NCI-H1048 (cell line): ENCODE results near the gene MYL5.
"Not testable (repeated sequence)": the region's sequence is repeated elsewhere in the genome, so short reads cannot be mapped to it uniquely, and the experiment has no call there.

Source experiments
- DNase-seq: peaks from one replicate; lab custom pipeline; 2025; lab: John Stamatoyannopoulos, UW

The MYL5 gene

GRCh38 chr4:656436-657337, 17.7 kb upstream of the MYL5 start:
- no peak for DNase-seq

GRCh38 chr4:657338-657833, 17.0 kb upstream of the MYL5 start:
- DNase-seq: no peak

DNA sequence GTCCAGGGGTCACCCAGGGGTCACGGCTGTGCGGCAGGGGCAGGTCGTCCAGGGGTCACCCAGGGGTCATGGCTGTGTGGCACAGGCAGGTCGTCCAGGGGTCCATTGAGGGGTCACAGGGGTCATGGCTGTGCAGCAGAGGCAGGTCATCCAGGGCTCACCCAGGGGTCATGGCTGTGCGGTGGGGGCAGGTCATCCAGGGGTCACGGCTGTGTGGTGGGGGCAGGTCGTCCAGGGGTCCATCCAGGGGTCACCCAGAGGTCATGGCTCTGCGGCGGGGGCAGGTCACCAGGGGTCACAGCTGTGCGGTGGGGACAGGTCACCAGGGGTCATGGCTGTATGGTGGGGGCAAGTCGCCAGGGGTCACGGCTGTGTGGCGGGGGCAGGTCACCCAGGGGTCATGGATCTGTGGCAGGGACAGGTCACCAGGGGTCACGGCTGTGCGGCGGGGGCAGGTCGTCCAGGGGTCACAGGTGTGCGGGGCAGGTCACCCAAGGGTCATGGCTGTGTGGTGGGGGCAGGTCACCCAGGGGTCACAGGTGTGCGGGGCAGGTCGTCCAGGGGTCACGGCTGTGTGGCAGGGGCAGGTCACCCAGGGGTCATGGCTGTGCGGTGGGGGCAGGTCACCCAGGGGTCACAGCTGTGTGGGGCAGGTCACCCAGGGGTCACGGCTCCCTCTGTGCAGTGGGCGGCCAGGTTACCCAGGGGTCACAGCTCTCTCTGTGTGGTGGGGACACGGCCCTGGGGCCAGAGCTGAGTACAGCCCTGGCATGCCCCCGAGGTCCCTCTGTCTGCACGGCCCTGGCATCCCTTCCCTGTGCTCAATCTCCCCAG, 16.3 kb upstream of the MYL5 start:
- no peak for DNase-seq

DNA sequence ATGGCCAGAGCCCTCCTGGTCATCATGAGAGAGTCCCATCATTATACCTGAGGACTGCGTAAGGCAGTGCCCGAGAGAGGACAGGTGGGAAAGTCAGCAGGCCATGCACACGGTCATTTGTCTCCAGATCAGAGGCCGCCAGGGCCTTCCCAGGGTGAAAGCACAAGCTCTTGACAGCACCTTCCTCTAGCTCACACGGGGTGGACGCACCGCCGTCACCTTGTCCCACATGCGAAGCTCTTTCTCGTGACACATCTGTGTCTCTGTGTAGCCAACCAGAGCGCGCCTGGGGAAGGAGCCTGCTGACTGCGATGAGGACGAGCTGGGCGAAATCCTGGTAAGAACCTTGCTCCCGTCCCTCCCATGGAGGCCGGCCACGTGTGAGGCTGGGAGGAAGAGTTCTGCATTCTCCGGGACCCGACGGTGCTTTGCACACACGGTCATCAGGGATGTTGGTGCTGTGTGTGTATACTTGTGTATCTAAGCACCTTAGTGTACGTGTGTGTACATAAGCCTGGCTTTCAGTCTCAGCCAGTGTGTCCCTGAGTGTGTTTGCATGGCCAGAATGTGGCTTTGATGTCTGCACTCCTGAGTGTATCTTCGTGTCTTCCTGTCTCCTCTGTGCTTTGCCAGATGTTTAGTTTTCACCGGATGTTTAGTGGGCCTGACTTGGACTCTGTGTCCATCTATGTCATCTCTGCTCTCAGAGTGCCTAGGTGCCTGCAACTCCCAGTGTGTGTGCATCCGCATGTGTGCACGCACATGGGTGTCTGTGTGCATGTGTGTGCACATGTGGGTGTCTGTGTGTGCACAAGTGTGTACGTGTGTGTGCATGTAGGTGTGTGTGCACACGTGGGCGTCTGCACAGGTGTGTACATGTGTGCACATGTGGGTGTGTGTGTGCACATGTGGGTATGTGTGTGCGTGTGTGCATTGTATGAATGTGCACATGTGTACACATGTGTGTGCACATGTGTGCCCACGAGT, 15.4 kb upstream of the MYL5 start:
- DNase-seq: no peak

GRCh38 chr4:659851-660250, 14.5 kb upstream of the MYL5 start:
- no peak for DNase-seq

DNA sequence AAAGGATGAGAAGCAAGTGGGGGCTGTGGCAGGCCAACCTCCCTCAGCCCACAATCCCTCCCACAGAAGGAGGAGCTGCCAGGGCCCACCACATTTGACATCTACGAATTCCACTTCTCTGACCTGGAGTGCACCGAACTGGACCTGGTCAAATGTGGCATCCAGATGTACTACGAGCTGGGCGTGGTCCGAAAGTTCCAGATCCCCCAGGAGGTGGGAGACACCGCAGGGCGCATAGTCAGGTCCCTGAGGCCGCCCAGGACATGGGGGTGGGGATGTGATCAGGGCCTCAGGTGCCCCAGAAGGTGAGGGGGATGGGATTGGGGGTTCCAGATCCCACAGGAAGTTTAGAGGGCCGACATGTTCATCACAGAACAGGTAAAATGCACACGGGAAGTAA, 13.9 kb upstream of the MYL5 start:
- no peak for DNase-seq

DNA sequence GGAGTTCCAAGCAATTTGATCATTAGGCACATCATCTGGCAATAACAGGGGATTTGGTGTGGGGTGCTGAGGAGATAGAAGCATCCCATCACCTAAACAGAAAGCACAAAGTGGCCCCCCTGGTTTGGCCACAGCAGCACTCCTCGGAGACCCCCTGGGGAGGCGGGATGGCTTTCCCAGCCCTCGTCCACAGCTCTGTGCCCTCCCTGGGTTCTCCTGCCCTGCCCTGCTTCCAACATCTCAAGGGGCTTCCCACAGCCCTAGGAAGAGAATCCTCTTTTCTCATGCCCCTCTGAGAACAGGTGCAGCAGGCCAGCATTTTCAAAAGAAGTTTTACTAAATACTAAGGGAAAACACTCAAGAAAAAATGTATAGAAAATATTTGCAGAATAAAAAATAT, 13.1 kb upstream of the MYL5 start:
- no peak for DNase-seq

DNA sequence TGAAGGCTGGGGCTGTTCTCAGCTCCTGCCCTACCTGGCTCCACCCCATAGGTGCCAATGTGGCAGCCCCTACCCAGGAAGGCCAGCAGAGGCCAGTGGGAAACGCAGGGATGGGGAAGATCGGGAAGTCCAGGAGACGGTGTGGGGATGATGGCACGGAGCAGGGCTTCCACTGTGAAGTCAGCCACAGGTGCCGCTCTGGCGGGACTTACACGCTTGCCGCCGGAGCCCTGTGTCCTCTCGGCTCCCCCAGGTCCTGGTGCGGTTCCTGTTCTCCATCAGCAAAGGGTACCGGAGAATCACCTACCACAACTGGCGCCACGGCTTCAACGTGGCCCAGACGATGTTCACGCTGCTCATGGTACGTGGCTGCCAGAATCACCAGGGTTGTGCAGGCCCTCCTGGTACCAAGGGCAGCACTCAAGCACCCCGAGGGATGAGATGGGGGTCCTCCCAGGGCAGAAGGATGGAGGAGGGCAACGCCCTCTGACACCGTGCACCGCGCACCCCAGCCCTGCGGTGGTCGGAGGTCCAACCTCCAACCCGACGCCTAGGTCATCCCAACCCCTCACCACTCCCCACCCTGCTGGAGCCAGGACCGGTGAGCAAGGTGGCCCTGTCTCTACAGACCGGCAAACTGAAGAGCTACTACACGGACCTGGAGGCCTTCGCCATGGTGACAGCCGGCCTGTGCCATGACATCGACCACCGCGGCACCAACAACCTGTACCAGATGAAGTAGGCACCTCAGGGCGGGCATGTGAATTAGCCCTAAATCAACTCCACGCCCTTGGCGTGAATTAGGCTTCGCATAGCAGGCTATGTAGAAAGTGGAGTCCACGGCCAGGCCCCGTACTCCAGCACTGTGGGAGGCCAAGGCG, 12.2 kb upstream of the MYL5 start:
- DNase-seq: no peak

- no peak for DNase-seq
These were observed 11.3 kb upstream of the MYL5 start for GRCh38 chr4:663046-663437.

DNA sequence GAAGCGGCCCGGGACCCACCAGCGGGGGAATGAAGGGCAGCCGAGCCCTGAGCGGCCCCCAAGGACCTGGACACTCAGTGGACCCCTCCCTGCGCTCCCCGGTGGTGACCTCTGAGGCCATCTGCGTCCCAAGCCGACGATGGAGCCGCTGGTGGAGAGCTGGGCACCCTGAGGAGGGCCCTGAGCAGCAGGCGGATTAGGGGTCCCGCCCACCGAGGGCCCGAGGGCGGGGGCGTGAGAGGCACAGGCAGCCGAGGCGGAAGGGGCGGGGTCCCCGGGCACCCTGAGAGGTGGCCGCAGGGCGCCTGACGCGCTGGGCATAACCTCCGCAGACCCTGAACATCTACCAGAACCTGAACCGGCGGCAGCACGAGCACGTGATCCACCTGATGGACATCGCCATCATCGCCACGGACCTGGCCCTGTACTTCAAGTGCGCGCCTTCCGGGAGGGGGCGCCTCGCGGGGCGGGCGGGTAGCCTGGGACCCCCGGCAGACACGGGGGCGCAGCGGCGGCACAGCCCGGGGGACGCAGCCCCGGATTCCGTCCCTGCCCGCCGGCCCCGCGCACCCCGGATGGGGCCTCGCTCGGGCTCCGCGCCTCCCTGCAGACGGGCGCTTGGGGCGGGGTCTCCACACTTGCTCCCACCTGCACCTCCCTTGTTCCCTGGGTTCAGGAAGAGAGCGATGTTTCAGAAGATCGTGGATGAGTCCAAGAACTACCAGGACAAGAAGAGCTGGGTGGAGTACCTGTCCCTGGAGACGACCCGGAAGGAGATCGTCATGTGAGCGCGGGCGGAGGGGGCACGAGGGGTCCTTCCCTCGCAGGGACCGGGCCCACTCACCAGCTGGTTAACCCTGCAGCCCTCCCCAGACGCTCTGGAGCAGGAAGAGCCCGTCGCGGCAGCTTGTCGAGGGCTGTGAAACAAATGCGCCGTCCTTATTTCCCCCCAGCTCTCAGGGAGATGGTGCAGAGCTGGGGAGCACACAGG, 10.6 kb upstream of the MYL5 start:
- DNase-seq: no peak

- no peak for DNase-seq
These were observed 9.6 kb upstream of the MYL5 start for GRCh38 chr4:664713-665231.

DNA sequence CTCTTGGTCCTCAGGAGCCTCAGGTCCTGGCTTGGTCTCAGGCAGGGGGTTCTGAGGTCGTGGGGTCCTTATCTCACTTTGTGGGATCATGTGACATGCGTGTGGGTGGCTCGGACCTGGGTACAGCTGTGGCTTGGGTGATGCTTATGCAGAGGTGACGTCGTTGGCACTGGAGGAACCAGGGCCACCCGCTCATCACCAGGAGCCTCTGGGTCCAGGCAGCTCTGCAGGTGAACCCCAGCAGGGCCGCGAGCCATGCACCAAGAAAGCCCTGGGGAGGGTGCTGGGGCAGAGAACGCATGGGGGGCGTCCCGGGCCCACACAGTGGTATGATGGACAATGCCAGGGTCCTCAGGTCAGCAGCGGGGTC, 9.0 kb upstream of the MYL5 start:
- no peak for DNase-seq

DNA sequence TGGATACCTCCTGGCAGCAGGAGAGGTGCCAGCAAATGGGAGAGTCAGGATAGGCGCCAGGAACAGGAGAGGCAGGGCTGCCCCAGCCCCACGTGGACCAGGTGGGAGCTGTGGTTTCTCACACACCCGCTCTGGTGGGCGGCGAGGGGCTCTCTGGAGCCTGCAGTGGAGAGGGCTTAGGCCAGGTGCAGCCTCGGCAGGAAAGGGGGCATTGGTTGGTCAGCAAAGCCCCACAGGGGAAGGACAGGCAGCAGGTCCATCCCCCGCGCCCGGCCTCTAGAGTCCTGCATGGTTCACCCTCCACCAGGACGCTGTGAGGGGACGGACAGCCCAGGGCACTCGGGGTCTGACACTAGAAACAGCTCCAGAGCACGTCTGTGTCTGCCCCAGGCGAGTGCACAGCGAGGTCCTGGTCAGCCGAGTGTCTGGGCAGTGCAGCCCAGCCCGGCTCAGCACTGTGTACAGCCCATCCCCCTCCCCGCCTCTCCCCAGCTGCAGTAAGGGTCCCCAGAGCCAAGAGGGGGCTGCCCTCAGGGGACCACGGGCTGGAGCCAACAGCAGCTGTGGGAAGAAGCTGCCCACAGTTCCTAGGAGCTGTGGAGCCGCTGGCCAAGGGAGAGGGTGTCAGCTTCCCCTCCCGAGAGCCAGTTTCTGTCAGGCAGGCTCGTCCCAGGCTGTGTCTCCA, 8.4 kb upstream of the MYL5 start:
- no peak for DNase-seq

DNA sequence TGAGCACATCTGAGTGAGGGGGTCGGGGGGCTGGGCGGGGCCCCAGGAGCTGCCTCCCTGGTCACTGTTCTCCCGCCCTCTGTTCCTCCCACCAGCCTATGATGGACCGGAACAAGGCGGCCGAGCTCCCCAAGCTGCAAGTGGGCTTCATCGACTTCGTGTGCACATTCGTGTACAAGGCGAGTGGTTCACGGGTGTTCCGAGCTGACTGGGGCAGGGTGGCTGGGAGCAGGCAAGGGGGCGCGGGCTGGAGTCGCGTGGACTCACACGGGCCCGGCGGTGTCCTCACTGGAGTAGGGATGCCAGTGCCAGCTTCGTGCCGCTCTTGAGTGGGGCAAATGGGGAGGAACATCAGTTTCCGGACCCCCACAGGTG, 7.9 kb upstream of the MYL5 start:
- DNase-seq: no peak

DNA sequence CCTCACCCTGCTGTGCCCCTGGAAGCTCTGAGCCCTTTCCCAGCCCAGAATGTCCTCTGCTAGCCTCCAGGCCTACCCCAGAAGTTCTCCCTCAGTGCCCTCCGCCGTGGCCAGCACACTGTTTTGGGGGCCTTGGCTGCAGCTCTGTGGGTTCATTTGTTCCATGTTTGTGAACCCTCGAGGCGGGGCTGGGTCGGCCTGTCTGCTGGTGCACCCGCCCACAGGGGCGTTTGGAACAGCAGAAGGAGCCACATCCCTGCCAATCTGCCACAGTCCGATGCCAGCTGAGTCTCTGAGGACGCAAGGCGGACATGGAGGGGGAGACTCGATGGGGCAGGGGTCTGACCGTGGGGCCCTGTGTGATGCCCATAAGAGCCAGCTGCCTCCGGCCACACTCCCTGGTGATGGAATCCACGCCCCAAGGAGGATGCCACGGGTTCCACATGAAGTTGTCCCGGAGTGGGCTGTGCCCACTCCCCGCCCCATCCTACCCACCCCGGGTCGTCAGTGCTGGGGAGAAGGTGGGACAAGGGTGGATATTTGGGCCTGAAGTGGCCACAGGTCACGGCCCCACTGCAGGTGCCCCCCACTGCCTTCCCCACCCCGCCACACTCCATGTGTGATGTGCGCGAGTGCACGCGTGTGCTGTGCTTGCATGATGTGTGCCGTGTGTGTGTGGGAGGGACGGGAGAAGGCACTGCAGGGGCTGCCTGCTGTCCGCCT, 7.4 kb upstream of the MYL5 start:
- DNase-seq: no peak

DNA sequence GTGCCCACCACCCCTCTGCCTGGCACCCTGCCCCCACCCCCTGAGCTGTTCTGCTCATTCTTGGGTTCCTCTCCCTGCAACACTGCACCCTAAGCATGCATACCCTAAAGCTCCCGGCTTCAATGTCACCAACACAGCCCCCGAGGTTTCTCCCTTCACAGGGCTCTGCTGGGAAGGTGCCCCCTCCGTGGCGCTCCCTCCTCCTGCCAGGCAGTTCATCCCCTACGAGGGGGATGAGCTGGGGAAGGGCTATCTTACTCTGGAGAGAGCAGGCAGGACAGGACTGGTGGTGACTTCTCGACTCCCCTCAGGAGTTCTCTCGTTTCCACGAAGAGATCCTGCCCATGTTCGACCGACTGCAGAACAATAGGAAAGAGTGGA, 6.8 kb upstream of the MYL5 start:
- DNase-seq: no peak

- not testable (repeated sequence) for DNase-seq
These were observed 6.1 kb upstream of the MYL5 start for GRCh38 chr4:668219-668618.
